Uterus (tissue), 2 donors: Measurements from ENCODE around the gene FOXO1.

Source experiments
- CTCF ChIP-seq, 4 experiments: fragments of 200-600 bp in 2 of 4; fragments of 450-650 bp in 2 of 4; sonication (generic) in 2 of 4; IDR thresholded peaks; one replicate each; pipeline ENCODE4 v1.5.1; 2016 to 2019; ENCODE audit warnings: antibody characterized with exemption in 4 of 4, mild to moderate bottlenecking in 2 of 4, moderate library complexity in 1 of 4
- POLR2A ChIP-seq, 2 donors: fragments of 450-650 bp; IDR thresholded peaks; one replicate each; pipeline ENCODE4 v1.6.1; 2016; ENCODE audit warnings: antibody characterized with exemption in 2 of 2, mild to moderate bottlenecking in 1 of 2, moderate library complexity in 1 of 2

- no peak for TF ChIP-seq CTCF (IDR thresholded peaks at IDR 0.05)
- no peak for TF ChIP-seq POLR2A (IDR thresholded peaks at IDR 0.05)
Measured at GRCh38 chr13:40651866-40652587, 14.4 kb downstream of the FOXO1 start.
